Endothelial cell of umbilical vein (primary cell): ENCODE measurements around the gene PRPF39.

ENCODE experiments used
- CTCF ChIP-seq, 2 donors: IDR thresholded peaks; 1 replicate in 1 of 2; 2 replicates in 1 of 2; pipeline ENCODE4 v1.5.1; 2011; ENCODE audit warnings: low read length in 2 of 2, mild to moderate bottlenecking in 2 of 2, moderate library complexity in 2 of 2, control low read depth in 1 of 2, inconsistent platforms in 1 of 2, low read depth in 1 of 2; ENCODE audit not compliant: insufficient read depth in 1 of 2; ENCODE audit errors: extremely low read depth in 1 of 2
- EZH2 ChIP-seq: IDR thresholded peaks from 2 replicates; pipeline ENCODE4 v1.6.1; 2012; ENCODE audit warnings: borderline replicate concordance, low read depth, mild to moderate bottlenecking, moderate library complexity, low read length, inconsistent platforms; ENCODE audit not compliant: severe bottlenecking
- POLR2A ChIP-seq: IDR thresholded peaks from 2 replicates; pipeline ENCODE4 v1.6.1; 2012; ENCODE audit warnings: low read depth, mild to moderate bottlenecking, control low read depth, low read length

- TF ChIP-seq POLR2A (no peak), CTCF (IDR thresholded peaks at IDR 0.05; ENCODE audit: extremely low read depth in 1 of 2, insufficient read depth in 1 of 2, low read depth in 1 of 2, low read length in 2 of 2) (no peak), EZH2 (no peak)
Observed at GRCh38 chr14:45073231-45073879, 10.6 kb upstream of the PRPF39 start.
